Amniotic stem cell (primary cell): ENCODE results near the gene GALNT2.

Experiments
- DNase-seq: peaks from one replicate; lab custom pipeline; 2025; lab: John Stamatoyannopoulos, UW

GALNT2 gene

GRCh38 chr1:230166366-230167132 lies 99.5 kb downstream of the GALNT2 start:
- DNase-seq, result no peak

- no peak for DNase-seq
Measured at GRCh38 chr1:230167419-230167852, 100.4 kb downstream of the GALNT2 start.

- DNase-seq, result no peak
Measured at GRCh38 chr1:230169454-230170152, 102.6 kb downstream of the GALNT2 start.

GRCh38 chr1:230170153-230170547 lies 103.1 kb downstream of the GALNT2 start:
- no peak for DNase-seq

DNA sequence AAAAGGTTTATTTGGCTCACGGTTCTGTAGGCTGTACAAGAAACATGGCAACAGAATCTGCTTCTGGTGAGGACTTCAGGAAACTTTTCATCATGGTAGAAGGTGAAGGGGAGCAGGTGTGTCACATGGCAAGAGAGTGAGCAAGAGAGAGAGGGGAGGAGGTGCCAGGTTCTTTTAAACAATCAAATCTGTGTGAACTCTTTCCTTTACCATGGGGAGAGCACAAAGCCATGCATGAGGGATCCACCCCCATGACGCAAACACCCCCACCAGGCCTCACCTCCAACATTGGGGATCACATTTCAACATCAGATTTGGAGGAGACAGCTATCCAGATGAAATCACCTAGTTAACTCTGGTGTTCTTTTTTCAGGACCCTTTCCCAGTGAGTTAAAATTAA lies 103.6 kb downstream of the GALNT2 start:
- no peak for DNase-seq

GRCh38 chr1:230171356-230172015 lies 104.4 kb downstream of the GALNT2 start:
- no peak for DNase-seq

GRCh38 chr1:230172016-230172537 lies 105.0 kb downstream of the GALNT2 start:
- no peak for DNase-seq

DNA sequence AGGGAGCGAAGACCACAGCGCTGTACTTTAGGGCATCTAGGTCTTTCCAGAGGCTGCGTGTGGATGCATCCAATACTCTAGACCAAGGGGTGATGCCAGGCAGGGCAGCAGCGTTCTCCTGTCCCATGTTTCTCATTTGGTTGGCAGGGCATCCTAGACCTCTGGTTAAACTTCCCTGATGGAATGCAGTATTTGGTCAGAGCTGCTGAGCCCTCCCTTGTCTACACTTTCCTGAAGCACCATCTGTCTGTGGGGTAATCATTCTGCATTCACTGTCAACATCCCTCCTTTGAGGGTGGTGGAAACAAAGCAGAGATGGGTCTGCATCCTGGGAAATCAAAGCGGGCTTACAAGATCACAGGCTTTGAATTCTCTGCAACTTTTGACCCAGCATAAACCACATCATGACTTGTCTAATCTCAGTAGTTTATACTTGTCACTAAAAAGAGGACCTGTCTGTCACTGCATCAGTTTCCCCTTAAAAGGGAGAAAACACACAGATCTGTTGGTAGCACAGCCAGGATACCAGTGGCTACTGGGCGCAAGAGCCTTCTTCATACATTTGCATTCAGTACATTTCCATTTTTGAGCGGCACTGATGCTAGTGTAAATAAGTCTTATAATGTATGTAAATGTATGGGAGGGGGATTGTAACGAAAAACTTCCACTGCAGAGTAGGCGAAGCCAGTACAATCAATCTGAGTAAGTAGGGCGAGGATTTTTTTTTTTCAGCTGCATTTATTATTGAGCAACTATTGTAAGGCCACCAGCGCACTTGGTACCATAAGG lies 106.3 kb downstream of the GALNT2 start:
- no peak for DNase-seq

DNA sequence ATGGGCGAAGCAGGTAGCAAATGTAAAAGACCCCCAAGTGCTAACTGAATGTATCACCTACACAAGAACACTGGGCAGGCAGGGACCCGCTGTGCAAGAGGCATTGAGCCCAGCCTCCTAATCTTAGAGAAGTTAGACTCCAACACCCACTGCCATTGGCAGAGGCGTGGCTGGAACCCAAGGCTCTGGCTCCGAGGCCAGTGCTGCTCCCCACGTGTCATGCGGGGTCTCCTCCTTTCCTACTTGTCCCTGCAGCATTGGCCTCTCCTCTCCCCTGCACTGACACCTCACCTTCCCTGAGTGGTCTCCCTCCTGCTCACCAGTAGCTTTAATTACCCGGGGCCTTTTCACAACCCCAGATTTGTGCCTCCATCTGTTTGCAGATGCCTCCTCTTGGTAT lies 107.0 kb downstream of the GALNT2 start:
- DNase-seq, result no peak

DNA sequence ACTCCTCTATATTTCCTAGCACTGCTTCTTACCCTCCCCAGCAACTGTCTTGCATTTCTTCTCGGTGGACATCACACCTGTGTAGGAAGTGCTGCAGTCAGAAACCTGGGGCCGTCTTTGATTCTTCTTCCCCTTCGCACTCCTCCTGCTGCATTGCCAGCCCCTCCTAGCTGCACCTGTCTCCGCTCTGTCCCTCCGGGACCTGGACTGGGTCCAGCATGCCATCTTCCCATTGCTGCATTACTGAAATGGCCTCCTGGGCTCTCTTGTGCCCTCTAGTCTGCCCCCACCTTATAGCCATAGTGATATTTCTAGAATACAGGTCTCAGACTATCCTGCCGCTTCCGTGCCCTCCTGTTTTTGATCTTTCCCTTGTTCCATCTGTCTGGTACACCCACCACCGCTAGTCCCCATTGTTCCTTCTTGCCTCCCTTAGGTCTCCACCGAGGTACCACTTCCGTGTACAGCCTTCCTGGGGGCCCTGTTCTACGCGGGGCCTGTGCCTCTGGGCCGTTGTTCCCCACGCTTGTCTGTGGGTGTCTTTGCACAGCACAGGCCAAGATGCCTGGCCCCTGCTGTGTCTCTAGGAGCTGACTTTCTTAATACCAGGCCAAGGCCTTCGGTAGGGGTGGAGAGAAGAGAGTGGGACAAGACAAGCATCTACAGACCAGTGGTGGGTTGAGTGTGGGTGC lies 107.6 kb downstream of the GALNT2 start:
- DNase-seq, result no peak

- DNase-seq, result no peak
Measured at GRCh38 chr1:230175163-230175747, 108.2 kb downstream of the GALNT2 start.

DNA sequence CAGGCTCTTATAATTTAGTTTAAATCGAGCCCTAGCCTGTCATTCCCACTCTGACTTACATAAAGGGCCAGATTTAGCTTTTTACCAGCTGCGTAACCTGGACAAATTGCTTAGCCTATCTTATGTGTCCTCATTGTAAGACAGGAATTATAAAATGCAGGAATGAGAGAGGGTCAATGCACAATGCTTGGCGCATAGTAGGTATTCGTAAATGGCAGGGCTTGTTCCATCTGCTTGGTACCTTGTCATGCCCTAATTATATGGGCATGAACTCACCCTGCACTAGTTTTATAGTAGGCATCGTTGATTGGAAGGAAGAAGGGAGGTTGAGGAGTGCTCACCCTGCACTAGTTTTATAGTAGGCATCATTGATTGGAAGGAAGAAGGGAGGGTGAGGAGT lies 108.8 kb downstream of the GALNT2 start:
- DNase-seq, result no peak

- DNase-seq, result no peak
Measured at GRCh38 chr1:230176326-230176725, 109.3 kb downstream of the GALNT2 start.

GRCh38 chr1:230176871-230177411 lies 109.9 kb downstream of the GALNT2 start:
- DNase-seq, result no peak

DNA sequence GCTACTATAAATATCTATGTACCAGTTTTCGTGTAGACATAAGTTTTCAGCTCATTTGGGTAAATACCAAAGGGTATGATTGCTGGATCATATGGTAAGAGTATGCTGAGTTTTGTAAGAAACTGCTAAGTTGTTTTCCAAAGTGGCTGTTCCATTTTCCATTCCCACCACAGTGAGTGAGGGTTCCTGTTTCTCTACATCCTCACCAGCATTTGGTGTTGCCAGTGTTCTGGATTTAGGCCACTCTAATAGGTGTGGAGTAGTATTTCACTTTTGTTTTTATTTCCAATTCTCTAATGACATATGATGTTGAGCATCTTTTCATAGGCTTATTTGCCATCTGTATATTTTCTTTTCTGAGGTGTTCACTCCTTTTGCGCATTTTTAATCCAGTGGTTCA lies 112.2 kb downstream of the GALNT2 start:
- DNase-seq, result no peak

DNA sequence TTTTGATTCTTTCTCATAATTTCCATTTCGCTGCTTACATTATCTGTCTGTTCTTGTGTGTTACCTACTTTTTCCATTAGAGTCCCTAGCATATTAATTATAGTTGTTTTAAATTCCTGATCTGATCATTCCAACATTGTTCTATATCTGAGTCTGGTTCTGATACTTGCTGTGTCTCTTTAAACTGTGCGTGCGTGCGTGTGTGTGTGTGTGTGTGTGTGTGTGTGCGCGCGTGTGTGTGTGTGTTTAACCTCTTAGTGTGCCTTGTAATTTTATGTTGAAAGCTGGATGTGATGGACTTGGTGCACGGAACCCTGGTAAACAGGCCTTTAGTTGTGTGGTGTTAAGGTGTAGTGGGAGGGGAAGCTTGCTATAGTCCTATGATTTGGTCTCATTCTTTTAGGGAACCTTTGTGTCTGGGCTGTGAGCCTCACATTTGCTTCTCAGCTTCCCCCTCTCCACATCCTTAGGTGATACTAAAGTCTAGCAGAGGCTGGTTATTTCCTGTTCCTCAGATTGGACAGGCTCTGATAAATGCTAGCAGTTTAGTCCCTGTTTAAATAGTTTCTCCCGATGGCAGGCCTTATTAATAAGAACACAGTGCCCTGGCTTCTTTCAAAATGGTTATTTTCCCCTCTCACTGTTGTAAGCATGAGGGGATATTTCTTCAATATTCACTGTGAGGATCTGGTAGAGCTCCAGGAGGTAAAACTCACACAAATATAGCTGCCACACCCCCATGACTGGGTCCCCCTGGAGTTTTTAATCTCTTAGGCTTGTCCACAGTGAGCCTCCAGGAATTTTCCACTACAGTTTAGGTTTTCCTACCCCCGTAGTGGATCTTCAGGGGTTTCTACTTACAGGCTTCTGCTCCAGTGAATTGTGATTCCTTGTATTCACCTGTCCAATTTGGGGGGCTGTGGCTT lies 118.3 kb downstream of the GALNT2 start:
- DNase-seq, result no peak

DNA sequence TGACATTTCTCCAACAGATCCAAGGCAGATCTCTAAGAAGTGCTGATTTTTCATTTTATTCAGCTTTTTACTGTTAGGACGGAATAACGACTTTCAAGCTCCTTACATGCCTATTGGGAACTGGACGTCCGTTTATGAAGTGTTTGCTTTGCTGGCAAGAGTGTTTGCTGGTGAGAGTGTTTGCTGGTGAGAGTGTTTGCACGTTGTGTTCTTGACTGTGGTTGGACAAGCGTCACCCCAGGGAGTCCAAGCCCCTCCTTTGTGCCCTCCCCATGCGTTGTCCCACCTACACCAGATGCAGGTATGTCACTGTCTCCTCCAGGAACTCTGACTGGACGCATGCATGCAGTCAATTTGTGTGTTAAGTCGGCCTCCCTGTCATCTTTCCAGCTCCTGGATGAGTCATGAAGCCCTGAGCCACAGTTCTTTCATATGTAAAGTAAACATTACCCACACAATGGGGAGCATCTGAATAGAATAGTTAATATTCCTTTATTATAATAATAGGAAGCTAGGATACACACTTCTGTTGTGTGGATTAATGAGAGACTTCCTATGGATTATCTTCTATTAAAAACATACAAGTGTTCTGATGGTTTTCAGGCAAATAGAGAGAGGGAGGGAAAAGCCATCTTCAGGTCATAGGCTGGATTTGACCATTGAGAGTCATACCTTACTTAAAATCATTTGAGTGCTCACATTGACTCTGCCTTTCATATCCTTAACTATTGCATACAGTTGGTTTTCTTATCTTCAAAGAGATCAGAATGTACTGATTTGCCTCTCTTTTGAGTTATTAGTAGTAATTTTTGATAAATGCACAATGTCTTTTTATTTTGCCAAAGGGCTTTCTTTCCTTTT lies 119.2 kb downstream of the GALNT2 start:
- peak; percentile 41 for DNase-seq

GRCh38 chr1:230186874-230187273 lies 119.8 kb downstream of the GALNT2 start:
- no peak for DNase-seq

DNA sequence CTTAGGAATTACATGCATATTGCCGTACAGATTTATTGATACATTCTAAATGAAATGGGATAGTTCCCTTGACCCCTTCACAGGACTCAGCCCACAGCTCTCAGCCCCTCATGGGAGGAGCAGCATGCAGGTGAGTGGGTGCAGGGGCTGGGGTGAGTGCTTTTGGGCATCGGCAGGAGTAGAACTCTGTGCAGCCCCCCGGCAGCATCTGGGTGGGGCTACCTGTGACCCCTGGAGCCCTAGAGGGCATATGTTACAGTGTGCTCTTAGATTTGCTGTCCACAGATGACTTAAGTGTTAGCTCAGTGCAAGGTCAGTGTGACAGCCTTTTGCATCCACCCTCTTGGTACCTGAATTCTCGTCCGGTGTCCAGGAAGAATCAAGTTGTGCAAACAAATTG lies 120.3 kb downstream of the GALNT2 start:
- DNase-seq, result no peak
